ENCODE data around the gene GPR87. TPM values are rescaled to one million over a fixed set of nuclear protein-coding genes. Genes with fewer than 3 reads are reported as not detected.

Gene GPR87
- total and polyA plus RNA-seq, 9 of the 15 experiments (the other 6 are each of a cell fraction or from before 2014, with no cell fraction given): not detected

- no peak overlapping the region for H3K9ac ChIP-seq (ENCODE audit: insufficient read depth in 1 of 2, low read depth in 2 of 2, low read length in 2 of 2)
- no peak overlapping the region for H3K4me3 ChIP-seq
- no peaks in the 10 kb centered on the region for H4K20me1 ChIP-seq (replicated peaks; ENCODE audit: control insufficient read depth, insufficient read depth, low read length)
- ChIA-PET POLR2A (interaction anchor here (1.0 kb wide), 1 partner anchor 13 kb away, joined by 3 read pairs; no protein-coding TSS in a partner anchor), CTCF (ENCODE audit: low intra/inter-chr PET ratio) (no interaction called here)
- no peak overlapping the region for H3K27ac ChIP-seq (ENCODE audit: extremely low read depth, low read depth, low read length)
- in situ Hi-C loops (cut with MboI) (no loop called here), intact Hi-C loops (cut with micrococcal nuclease) (no loop called here)
- no peaks in the 10 kb centered on the region for H3K9me3 ChIP-seq (replicated peaks; ENCODE audit: control insufficient read depth, insufficient read depth, low read depth, low read length)
- no peak for DNase-seq (ENCODE audit: extremely low read depth in 1 of 4, low spot score in 3 of 4)
- no peak overlapping the region for H2AFZ ChIP-seq (ENCODE audit: low read depth, low read length)
- peaks cover 0 to 2% of the 10 kb centered on the region in 2 experiments; a peak in 1 of 5 replicates for H3K27me3 ChIP-seq (ENCODE audit: control insufficient read depth in 2 of 2, insufficient read depth in 2 of 2, low read length in 2 of 2)
- H3K79me2 ChIP-seq (ENCODE audit: control insufficient read depth, insufficient read depth, low read length): no peaks in the 10 kb centered on the region
- no peak for TF ChIP-seq SRSF3 (IDR thresholded peaks at IDR 0.05; ENCODE audit: insufficient read depth, low read length)
- no peak for TF ChIP-seq TCF7L2 (IDR thresholded peaks at IDR 0.05; ENCODE audit: low read depth, low read length)
- no peaks in the 10 kb centered on the region for H3K4me1 ChIP-seq (replicated peaks in 1 of 2; ENCODE audit: control insufficient read depth in 2 of 2, insufficient read depth in 2 of 2, low read length in 2 of 2)
- no peak for FAIRE-seq
- BruUV-seq (replicated peaks): no TSS peak
- 0% methylated on average over 2 of the region's 2 CpGs for WGBS (ENCODE audit: insufficient coverage, low coverage, missing lambda C conversion rate)
- no peaks in the 10 kb centered on the region for H3K36me3 ChIP-seq (ENCODE audit: control insufficient read depth, insufficient read depth, low read length)
- ATAC-seq: no peak
- no peaks in the 10 kb centered on the region for H3K9me1 ChIP-seq (ENCODE audit: control insufficient read depth, insufficient read depth, low read length)
- H3K4me2 ChIP-seq (ENCODE audit: insufficient read depth, low read length): no peak overlapping the region
Measured at GRCh38 chr3:151356794-151357462, 40.3 kb upstream of the GPR87 start.

DNA sequence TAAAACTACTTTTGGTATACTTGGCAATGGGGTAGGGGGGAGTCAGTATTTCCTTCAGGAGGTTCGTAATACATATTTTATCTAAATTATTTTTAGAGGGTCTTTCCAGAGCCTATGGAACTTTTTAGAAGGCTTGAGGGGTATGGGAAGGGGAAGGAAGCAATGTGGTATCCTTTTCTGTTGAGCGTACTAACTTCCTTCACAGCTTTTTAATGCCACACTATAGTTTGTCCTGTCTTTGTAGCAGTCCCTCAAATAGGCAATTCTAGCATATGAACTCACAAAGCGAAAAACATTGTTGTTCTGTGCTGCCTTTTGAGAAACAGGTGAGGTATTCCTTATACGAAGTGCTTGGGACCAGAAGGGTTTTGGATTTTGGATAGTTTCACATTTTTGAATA, 35.0 kb upstream of the GPR87 start:
- DNase-seq (ENCODE audit: extremely low read depth in 1 of 4, low spot score in 3 of 4): no peak
- H4K20me1 ChIP-seq (replicated peaks; ENCODE audit: control insufficient read depth, insufficient read depth, low read length): no peaks in the 10 kb centered on the region
- H3K9me1 ChIP-seq (ENCODE audit: control insufficient read depth, insufficient read depth, low read length): no peaks in the 10 kb centered on the region
- in situ Hi-C loops (cut with MboI) (no loop called here), intact Hi-C loops (cut with micrococcal nuclease) (no loop called here)
- peaks cover 0 to 7% of the 10 kb centered on the region in 2 experiments; a peak in 2 of 5 replicates for H3K27me3 ChIP-seq (ENCODE audit: control insufficient read depth in 2 of 2, insufficient read depth in 2 of 2, low read length in 2 of 2)
- H3K79me2 ChIP-seq (ENCODE audit: control insufficient read depth, insufficient read depth, low read length): no peaks in the 10 kb centered on the region
- no TSS peak for BruUV-seq (replicated peaks)
- CTCF ChIA-PET (ENCODE audit: low intra/inter-chr PET ratio): no interaction called here
- H3K4me3 ChIP-seq: no peak overlapping the region
- no peak for ATAC-seq
- H3K9ac ChIP-seq (ENCODE audit: insufficient read depth in 1 of 2, low read depth in 2 of 2, low read length in 2 of 2): no peak overlapping the region
- no peak overlapping the region for H3K27ac ChIP-seq (ENCODE audit: extremely low read depth, low read depth, low read length)
- no peaks in the 10 kb centered on the region for H3K9me3 ChIP-seq (replicated peaks; ENCODE audit: control insufficient read depth, insufficient read depth, low read depth, low read length)
- no peak overlapping the region for H3K4me2 ChIP-seq (ENCODE audit: insufficient read depth, low read length)
- POLR2A ChIA-PET: interaction anchor here (0.7 kb wide), 1 partner anchor 42 kb away, joined by 3 read pairs; no protein-coding TSS in a partner anchor
- no peak overlapping the region for H2AFZ ChIP-seq (ENCODE audit: low read depth, low read length)
- H3K4me1 ChIP-seq (replicated peaks in 1 of 2; ENCODE audit: control insufficient read depth in 2 of 2, insufficient read depth in 2 of 2, low read length in 2 of 2): no peaks in the 10 kb centered on the region
- 0% methylated on average over 4 of the region's 4 CpGs for WGBS (ENCODE audit: insufficient coverage, low coverage, missing lambda C conversion rate)
- FAIRE-seq: no peak
- H3K36me3 ChIP-seq (ENCODE audit: control insufficient read depth, insufficient read depth, low read length): no peaks in the 10 kb centered on the region
- TF ChIP-seq RB1 (IDR thresholded peaks at IDR 0.05; ENCODE audit: low read depth) (no peak), ZNF696 (CRISPR knock-in tag; conservative IDR thresholded peaks at IDR 0.05) (no peak), EHMT2 (IDR thresholded peaks at IDR 0.05) (no peak), ETS2 (tag; IDR thresholded peaks at IDR 0.05; ENCODE audit: borderline replicate concordance, poor library complexity, severe bottlenecking) (no peak), OTX1 (CRISPR knock-in tag; IDR thresholded peaks at IDR 0.05) (no peak), ZNF140 (CRISPR knock-in tag; IDR thresholded peaks at IDR 0.05) (no peak), ZNF592 (IDR thresholded peaks at IDR 0.05) (no peak), RNF2 (IDR thresholded peaks at IDR 0.05) (no peak), SIRT6 (IDR thresholded peaks at IDR 0.05; ENCODE audit: low read depth, low read length) (no peak), ZSCAN29 (IDR thresholded peaks at IDR 0.05) (no peak)

All from K562 (cell line).